G401.6 (cell line): ENCODE measurements around the gene CHRNA5.
"Not testable (repeated sequence)": the region's sequence is repeated elsewhere in the genome, so short reads cannot be mapped to it uniquely, and the experiment has no call there.

Experiments used
- FAIRE-seq: peaks from 2 replicates; lab custom pipeline; 2012; peaks lifted over from hg19 to GRCh38; lab: Jason Lieb, UNC

The CHRNA5 gene

DNA sequence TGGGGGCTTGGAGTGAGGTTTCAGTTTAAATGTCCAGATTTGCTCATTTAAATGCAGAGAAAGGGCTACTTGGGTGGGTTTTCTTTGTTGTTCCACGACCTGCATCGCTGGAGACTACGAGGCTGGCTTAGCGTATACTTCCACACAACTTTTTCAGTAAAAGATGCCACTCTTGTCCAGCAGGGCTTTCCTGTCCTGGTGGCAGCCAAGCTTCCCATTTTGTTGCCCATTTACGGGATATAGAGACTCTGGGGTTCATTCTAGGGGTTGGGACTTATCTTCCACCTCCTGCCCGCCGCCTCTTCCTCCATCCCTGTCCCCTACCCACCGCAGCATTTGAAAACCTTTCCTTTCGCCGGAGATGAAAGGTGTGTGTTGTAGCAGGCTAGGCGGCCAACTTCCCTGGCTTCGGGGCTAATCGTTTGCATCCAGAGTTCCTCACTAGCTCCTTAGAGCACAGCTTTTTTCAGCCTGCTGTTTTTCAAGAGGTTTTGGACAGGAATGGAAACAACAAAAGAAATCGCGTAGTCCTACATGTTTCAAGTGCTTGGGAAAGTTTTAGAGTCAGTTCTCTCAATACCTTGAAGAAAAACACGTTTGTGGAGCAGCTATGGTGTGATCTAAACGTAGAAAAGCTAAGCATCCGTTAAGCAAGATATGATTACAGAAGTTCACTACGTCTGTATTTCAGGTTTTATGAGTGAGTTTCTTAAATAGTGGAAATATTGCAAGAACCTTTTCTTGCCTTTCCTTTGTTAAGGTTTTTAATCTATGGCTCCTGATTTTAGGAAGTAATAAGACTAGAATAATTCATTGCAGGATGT, 843 bp downstream of the CHRNA5 start:
- peak; percentile 11 for FAIRE-seq

DNA sequence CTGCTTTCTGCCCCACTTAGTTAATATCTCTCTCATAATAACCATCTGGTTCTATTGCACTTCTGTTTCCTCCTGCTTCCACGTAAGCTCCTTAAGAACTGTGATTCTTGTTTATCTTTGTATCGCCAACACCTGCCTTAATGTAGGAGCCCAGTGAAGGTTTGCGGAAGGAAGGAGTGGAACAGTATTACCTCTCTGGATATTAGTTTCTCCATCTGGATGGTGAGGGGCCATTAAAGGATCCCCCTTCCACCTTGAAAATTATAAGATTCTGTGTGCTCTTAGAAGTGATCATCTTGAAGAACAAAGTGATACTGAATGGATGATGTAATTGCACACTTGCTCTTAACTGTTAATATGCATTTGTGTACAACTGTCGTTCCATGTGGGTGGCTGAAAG, 2.2 kb downstream of the CHRNA5 start:
- FAIRE-seq: no peak

DNA sequence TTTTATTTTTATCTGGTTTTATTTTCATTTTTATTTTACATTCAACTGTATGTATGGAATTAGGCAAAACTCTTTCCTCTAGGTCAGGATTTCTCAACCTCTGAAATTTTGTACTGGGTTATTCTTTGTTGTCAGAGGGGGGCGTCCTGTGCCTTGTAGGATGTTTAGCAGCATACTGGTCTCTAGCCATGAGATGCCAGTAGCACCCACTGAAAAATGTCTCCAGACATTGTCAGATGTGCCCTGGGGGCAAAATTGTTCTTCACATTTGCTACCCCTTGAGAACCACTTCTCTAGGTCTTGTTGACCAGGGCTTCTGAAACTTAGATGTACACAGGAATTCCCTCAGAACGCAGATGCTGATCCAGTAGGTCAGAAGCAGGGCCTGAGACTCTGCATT, 5.4 kb downstream of the CHRNA5 start:
- FAIRE-seq: no peak

DNA sequence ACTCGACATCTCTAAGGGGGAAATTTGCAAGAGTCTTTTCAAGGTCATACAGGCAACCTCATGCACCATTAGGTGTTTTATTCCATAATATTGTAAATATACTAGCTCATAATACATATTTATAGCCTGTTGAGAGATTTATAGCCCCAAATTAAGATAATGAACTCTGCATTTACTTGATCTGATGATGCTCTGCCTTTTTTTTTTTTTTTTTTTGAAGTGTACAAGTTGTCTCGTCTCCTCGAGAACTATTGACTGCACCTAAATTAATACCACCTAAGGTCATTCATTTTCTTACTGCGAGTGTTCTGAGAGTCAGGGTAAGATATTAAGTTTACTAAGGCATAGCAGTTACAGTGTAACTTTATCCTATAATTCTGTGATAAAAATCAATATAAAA, 6.1 kb downstream of the CHRNA5 start:
- no peak for FAIRE-seq

DNA sequence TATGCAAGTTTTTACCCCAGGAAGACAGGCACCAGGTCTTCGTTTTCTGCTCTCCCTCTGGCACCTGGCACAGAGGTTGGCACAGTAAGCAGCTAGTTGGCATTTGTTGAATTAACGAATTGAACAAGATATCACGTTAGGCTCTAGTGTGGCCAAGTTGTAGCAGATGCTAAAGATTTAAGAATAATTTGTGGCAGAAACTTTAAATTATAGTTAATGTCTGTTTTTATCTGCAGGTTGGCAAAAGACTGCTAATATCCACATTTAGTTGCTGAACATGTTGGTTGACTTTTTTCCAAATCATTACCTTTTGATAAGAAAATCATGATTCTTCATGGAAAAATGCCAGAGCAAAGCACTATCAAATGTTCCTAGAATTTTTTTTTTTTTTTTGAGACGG, 8.1 kb downstream of the CHRNA5 start:
- FAIRE-seq: no peak

DNA sequence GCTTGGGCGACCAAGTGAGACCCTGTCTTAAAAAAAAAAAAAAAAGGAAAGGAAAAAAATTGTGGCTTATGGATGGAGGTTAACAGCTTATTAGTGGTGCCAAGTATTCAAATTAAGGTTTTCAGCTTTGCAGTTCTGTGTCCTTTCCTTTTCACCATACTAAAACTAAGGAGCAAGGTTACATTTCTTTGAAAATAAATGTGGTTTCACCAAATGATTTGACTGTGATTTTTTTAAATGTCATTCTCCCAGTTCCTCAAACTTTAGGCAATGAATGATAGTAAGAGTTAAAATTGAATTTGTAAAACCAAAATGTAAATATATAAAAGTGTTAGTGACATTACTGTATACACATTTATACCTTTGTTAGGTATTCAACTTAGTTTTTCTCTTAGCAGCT, 9.6 kb downstream of the CHRNA5 start:
- no peak for FAIRE-seq

DNA sequence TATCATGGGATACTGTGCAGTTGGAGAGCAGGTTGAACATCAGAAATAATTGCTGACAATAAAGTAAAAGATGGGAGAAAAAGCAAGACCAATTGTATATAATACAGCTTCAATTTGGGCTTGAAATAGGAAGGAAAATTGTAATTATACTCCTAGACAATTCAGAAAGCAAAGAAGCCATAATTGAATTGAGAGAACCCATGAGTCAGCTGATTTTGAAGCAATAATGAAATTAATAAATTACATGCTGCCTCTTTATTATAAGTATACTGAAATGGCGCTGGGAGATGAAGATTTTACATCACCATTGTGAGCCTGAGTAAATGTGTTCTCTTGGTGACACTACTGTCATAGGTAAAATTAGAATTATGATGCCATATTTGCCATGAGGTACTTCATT, 32.3 kb downstream of the CHRNA5 start:
- no peak for FAIRE-seq

DNA sequence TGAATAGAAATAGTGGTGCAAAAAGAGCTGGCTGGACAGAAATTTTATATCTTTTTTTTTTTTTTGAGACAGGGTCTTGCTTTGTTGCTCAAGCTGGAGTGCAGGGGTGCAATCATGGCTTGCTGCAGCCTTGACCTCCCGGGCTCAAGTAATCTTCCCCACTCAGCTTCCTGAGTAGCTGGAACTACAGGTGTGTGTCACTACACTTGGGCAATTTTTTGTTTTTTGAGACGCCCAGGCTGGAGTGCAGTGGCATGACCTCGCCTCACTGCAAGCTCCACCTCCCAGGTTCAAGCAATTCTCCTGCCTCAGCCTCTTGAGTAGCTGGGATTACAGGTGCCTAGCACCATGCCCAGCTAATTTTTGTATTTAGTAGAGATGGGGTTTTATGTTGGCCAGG, 33.0 kb downstream of the CHRNA5 start:
- no peak for FAIRE-seq

DNA sequence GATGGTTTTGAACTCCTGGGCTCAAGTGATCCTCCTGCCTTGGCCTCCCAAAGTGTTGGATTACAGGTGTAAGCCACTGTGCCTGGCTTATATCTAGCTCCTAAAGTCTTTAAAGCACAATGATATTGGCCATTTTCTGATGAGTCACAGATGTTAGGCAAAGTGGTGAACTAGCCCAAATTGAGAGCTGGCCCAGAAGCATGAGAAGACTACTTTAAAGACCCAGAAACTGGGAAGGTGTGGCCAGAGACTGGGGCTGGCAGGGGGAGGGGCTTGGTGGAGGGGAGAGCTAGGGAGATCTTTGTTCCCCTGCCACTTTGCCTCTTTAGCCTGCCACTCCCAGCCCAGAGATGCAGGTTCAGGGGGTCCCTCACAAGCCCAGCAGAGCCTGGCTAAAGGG, 33.9 kb downstream of the CHRNA5 start:
- no peak for FAIRE-seq

DNA sequence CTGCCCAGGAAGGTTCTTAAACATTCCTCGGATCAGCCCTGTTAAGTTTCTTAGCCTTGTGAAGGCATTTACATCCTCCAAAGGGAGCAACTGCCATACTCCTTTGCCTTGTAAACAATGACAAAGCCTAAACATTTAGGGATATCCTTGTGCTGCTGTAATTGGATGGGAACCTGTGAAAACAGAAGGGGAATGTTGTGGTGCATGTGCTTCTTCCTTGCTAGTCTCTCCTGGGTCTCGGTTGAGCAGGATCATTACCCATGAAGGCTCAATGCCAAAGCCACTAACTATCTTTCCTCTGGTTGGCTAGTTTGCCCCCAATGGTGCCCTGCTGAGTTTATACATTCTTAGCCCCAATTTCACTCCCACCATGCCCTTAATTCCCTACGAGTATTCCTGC, 38.1 kb downstream of the CHRNA5 start:
- FAIRE-seq: no peak

DNA sequence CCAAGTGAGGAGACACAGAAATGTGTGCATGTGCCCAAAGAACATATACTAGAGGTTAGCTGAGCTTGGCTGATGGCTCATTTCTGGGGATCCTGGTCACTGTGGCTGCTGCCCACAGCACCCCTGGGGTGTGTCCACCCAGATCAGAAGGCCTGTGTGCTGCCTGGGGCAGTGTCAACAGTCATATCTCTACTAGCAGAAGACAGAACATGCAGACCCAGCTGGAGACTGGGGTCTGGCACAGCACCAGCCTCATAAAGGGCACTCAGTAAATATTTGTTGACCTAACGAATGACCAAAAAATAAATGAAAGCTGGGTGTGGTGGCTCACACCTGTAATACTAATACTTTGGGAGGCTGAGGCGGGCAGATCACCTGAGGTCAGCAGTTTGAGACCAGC, 39.1 kb downstream of the CHRNA5 start:
- no peak for FAIRE-seq

DNA sequence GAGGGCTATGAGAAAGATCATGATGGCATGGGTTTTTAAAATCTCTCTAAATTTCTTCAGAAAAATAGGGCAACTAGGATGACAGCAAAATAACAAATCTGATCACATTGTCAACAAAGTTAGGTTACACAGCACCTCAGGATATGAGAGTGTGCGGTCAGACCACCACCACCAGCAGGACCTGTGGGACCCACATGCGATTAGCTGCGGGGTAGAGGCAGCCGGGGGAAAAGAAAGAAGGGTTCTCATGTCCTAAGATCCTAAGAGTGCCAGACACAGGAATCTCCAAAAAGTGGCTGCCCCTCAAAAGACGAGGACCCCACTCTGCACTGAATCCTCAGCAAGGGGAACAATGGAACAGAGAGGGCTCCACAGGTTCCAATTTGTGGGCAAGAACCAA, 39.9 kb downstream of the CHRNA5 start:
- no peak for FAIRE-seq

DNA sequence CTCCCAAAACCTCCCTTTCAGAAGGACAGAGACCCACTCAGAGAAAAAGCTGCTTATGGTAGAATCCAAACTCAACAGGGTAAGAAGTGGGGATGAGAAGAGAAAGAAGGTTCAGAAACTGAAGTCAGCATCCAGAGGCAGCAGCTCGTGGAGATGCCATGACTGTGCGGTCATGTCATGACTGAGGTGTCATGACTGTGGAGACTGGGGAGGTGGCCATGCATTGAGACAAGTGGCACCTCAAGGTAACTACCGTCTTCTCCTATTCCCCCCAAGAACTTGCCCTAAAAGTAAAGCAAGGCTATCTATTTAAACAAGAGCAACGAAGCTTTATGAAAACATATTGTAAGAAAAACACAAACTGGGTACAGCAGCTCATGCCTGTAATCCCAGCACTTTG, 40.4 kb downstream of the CHRNA5 start:
- FAIRE-seq: no peak

DNA sequence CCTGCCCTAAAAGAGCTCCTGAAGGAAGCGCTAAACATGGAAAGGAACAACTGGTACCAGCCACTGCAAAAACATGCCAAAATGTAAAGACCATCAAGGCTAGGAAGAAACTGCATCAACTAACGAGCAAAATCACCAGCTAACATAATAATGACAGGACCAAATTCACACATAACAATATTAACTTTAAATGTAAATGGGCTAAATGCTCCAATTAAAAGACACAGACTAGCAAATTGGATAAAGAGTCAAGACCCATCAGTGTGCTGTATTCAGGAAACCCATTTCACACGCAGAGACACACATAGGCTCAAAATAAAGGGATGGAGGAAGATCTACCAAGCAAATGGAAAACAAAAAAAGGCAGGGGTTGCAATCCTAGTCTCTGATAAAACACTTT, 44.2 kb downstream of the CHRNA5 start:
- not testable (repeated sequence) for FAIRE-seq

DNA sequence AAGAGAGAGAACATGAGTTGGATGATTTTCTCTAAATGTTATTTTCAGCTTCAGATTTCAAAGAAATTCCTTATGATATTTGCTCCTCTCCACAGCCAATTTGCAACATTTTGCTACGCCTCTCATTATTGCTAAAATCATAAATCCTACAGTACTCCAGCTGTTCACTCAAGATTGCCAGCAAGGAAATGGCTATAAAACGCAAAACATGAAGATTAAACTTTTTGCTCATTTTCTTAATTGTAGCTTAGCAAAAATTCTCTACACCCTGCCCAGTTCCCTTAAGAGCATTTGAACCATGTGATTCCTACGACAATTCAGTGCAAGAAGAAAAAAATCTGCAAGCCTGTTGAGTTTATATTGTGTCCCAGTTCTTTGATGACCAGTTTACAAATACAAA, 48.7 kb downstream of the CHRNA5 start:
- no peak for FAIRE-seq

DNA sequence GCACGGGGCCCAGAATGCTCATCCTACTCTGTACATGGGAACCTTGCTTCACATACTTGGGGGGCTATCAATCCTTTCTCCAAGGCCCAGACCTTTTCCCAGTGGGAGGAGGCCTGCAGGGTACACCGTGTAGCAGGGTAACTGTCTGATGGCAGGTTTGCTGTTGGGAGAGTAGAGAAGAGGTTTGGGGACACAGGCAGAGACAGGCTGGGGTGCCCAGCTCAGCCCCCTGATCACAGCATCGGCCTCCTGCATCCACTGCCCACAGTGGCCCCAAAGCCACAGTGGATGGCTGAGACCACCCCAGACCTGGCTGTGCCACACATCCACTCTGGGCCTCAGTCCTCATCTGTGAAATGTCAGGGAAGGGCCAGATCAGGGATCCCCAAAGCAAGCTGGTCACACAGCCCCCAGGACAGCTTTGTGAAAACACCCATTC, 49.9 kb downstream of the CHRNA5 start:
- FAIRE-seq: no peak

DNA sequence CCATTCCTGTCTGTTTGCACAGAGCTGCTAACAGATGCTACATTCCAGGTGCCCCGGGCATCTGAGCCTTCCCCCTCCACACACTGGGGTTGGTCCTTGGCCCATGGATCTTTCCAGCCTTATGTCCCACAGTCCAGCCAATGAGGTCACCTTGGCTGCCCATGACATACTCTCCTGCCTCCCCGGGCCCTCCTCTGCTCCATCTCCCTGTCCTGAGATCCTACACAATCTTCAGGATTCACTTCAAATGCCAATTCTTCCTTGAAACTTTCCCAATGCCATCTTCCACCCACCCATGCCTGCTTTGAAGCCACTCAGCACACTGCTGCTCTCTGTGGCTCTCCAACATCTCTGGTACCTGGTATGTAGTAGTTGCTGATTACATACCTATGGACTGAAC, 51.2 kb downstream of the CHRNA5 start:
- no peak for FAIRE-seq

DNA sequence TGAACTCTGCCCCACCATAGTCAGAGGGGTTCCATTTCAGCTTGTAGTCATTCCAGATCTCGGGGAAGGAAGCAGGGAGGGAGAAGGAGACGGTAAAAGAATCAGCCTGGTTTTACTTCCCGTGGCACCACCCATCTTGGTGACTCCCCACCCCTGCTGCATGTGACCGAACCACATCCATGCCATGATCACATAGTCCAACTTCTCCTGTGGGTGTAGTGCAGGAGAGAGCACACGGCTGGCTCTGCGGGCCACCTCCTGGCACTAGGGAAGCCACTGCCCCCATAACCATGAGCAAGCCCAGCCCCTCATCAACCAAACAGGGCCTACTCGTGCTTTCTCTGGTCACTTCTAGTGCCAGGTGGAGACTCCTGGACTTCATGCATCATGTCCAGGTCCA, 51.8 kb downstream of the CHRNA5 start:
- FAIRE-seq: no peak

DNA sequence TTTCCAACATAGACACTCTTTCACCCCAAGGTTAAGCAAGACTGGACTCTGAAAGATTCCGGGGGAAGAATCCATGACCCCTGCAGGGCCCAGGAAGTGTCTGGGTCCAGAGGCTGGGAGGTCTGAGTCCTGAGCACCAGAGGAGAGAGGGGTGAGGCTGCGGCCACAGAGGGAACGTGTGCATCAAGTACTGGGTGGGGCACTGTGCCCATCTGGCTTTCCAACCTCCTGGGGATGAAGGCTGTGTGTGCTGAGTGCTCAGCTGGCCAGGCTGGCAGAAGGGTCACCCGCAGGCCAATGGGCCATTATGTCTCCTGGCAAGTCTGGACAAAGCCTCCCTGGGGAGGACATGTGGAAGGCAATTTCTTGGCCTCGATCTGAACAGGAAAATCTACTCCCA, 52.2 kb downstream of the CHRNA5 start:
- FAIRE-seq: no peak

DNA sequence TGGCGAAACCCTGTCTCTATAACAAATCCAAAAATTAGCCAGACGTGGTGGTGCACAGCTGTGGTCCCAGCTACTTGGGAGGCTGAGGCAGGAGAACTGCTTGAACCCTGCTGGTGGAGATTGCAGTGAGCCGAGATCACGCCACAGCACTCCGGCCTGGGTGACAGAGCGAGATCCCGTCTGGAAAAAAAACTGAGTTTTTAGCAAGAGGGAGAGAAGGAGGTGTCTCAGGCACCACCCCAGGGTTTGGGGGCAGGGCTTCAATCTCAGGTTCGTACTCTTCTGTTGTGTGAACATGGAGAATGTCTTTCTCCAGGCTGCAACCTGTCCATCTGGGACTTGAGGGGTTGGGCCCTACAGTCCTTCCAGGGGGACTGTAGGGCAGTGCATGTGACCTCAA, 52.7 kb downstream of the CHRNA5 start:
- FAIRE-seq: no peak

DNA sequence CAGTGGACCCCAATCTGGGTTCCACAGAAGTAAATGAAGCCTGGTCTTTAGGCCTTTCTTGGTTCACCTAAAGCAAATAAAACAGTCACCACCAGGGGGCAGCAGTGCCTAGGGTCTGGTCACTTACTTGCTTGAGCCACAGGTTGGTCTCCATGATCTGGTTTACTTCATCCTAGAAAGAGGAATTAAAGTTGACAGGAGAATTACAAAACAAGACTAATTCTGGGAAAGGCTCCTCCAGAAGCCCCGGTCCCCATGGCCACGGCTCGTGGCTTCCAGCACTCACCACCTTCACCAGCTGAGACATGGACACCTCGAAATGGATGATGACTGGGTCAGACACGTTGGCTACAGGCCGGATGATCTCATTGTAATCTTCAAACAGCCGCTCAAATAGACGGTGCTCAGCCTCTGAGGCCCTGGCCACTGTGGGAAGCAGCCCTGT, 53.2 kb downstream of the CHRNA5 start:
- FAIRE-seq: peak; percentile 92

DNA sequence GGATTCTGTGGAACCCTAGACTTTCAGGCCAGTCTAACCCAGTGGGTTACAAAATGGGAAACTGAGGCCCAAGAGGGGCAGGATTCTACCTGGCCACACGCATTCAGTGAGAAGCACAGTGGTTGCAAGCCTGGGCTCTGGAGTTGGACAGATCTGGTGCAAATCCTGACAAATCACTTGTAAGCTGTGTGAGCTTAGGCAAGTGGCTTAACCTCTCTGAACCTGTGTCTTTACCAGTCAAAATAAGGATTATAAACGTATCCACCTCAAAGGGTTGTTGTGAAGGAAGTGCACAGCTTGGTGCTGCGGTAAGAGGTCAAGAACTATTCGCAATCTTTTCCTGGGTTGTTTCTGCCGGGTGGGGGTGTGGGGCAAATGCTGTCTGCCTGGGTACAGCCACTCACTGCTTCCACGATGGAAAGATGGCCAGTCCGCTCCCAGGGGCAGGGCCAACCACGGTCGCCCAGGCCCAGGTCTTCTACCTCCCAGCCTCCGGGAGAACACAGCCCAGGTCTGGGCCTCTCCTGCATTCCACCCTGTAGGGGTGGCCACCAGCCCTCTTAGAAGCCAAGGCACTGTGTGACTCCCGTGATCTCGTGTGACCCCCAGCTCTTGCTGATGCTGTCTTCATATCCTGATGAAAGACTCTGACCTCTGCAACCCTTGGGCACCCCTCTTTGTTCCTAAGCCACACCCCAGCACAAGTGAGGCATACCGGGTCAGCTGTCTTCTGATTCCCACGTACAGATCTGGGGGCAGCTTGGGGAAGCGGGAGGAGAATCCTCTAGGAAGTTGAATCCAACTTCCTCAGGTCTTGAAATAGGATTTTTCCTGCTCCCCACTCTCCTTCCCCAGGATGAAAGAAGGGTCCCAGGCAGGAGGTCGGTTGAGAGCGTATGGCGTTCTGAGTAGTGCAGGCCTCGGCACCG, 54.0 kb downstream of the CHRNA5 start:
- FAIRE-seq: no peak

DNA sequence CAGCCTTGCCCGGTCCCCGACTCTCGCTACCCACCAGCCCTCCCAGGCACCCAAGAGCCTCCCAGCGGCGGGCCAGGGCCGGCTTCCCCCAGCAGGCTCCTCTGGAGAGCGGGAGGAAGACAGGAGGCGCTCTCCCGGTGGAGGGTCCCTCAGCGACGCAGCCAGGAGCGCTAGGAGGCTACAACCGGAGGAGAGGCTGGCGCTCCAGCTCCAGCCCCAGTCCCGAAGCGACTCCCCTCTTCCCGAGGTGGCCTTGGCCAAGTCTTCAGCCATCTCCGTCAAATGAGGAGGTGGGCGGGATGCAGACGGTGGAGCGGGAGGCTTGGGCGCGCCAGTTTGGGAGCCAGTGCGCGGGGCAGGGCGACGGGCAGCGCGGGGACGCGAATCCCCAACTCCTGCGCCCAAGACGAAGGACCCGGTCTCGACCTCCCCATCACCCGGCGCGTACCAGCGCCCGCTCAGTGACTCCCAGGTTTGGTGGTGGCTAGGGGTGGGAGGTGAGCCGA, 54.8 kb downstream of the CHRNA5 start:
- no peak for FAIRE-seq
